Measurements from ENCODE around the gene TBC1D1.

The TBC1D1 gene

GRCh38 chr4:38120772-38121171, 229.9 kb downstream of the TBC1D1 start:
- Histone ChIP-seq H3K4me1 (ENCODE audit: insufficient read depth, low read length) (peaks cover 3% of the 10 kb centered on the region; the same call in 1 of the 2 replicates), H3K36me3 (ENCODE audit: insufficient read depth, low read length) (peaks cover 4% of the 10 kb centered on the region; the same call in 1 of the 2 replicates), H3K9me3 (ENCODE audit: control insufficient read depth, insufficient read depth, low read length) (no peaks in the 10 kb centered on the region), H3K9ac (ENCODE audit: low read depth, low read length) (no peak overlapping the region)

GRCh38 chr4:38122060-38122459, 231.2 kb downstream of the TBC1D1 start:
- H3K9ac ChIP-seq (ENCODE audit: low read depth, low read length) = no peak overlapping the region
- H3K4me1 ChIP-seq (ENCODE audit: insufficient read depth, low read length) = peaks cover 3% of the 10 kb centered on the region; the same call in 1 of the 2 replicates
- H3K9me3 ChIP-seq (ENCODE audit: control insufficient read depth, insufficient read depth, low read length) = no peaks in the 10 kb centered on the region
- H3K36me3 ChIP-seq (ENCODE audit: insufficient read depth, low read length) = peaks cover 6% of the 10 kb centered on the region; the same call in 1 of the 2 replicates

GRCh38 chr4:38123555-38123954, 232.7 kb downstream of the TBC1D1 start:
- no peak overlapping the region for H3K9ac ChIP-seq (ENCODE audit: low read depth, low read length)

GRCh38 chr4:38124961-38125360, 234.1 kb downstream of the TBC1D1 start:
- Histone ChIP-seq H3K9me3 (ENCODE audit: control insufficient read depth, insufficient read depth, low read length) (no peaks in the 10 kb centered on the region), H3K9ac (ENCODE audit: low read depth, low read length) (no peak overlapping the region), H3K36me3 (ENCODE audit: insufficient read depth, low read length) (peaks cover 6% of the 10 kb centered on the region; the same call in 1 of the 2 replicates), H3K4me1 (ENCODE audit: insufficient read depth, low read length) (peaks cover 16% of the 10 kb centered on the region)

More at GRCh38 chr4:38123555-38123954, 232.7 kb downstream of the TBC1D1 start:
- Histone ChIP-seq H3K36me3 (ENCODE audit: insufficient read depth, low read length) (peaks cover 6% of the 10 kb centered on the region; the same call in 1 of the 2 replicates), H3K9me3 (ENCODE audit: control insufficient read depth, insufficient read depth, low read length) (no peaks in the 10 kb centered on the region), H3K4me1 (ENCODE audit: insufficient read depth, low read length) (peaks cover 7% of the 10 kb centered on the region)

- Histone ChIP-seq H3K36me3 (ENCODE audit: insufficient read depth, low read length) (peaks cover 6% of the 10 kb centered on the region; the same call in 1 of the 2 replicates), H3K4me1 (ENCODE audit: insufficient read depth, low read length) (peaks cover 17% of the 10 kb centered on the region), H3K9me3 (ENCODE audit: control insufficient read depth, insufficient read depth, low read length) (no peaks in the 10 kb centered on the region), H3K9ac (ENCODE audit: low read depth, low read length) (no peak overlapping the region)
Measured at GRCh38 chr4:38125816-38126215, 234.9 kb downstream of the TBC1D1 start.

GRCh38 chr4:38128478-38129459, 237.9 kb downstream of the TBC1D1 start:
- Histone ChIP-seq H3K4me1 (ENCODE audit: insufficient read depth, low read length) (peaks cover 28% of the 10 kb centered on the region), H3K36me3 (ENCODE audit: insufficient read depth, low read length) (peaks cover 2% of the 10 kb centered on the region; the same call in 1 of the 2 replicates), H3K9ac (ENCODE audit: low read depth, low read length) (no peak overlapping the region), H3K9me3 (ENCODE audit: control insufficient read depth, insufficient read depth, low read length) (no peaks in the 10 kb centered on the region)

GRCh38 chr4:38129460-38130227, 238.8 kb downstream of the TBC1D1 start:
- no peaks in the 10 kb centered on the region for H3K9me3 ChIP-seq (ENCODE audit: control insufficient read depth, insufficient read depth, low read length)
- H3K36me3 ChIP-seq (ENCODE audit: insufficient read depth, low read length) = peaks cover 3% of the 10 kb centered on the region; the same call in 1 of the 2 replicates
- H3K9ac ChIP-seq (ENCODE audit: low read depth, low read length) = no peak overlapping the region
- H3K4me1 ChIP-seq (ENCODE audit: insufficient read depth, low read length) = peaks cover 28% of the 10 kb centered on the region

GRCh38 chr4:38130884-38131283, 240.0 kb downstream of the TBC1D1 start:
- H3K9ac ChIP-seq (ENCODE audit: low read depth, low read length) = no peak overlapping the region
- peaks cover 28% of the 10 kb centered on the region for H3K4me1 ChIP-seq (ENCODE audit: insufficient read depth, low read length)
- H3K36me3 ChIP-seq (ENCODE audit: insufficient read depth, low read length) = peaks cover 8% of the 10 kb centered on the region

GRCh38 chr4:38131371-38132091, 240.6 kb downstream of the TBC1D1 start:
- Histone ChIP-seq H3K4me1 (ENCODE audit: insufficient read depth, low read length) (peaks cover 28% of the 10 kb centered on the region), H3K9ac (ENCODE audit: low read depth, low read length) (no peak overlapping the region), H3K9me3 (ENCODE audit: control insufficient read depth, insufficient read depth, low read length) (no peaks in the 10 kb centered on the region), H3K36me3 (ENCODE audit: insufficient read depth, low read length) (peaks cover 10% of the 10 kb centered on the region)

More at GRCh38 chr4:38130884-38131283, 240.0 kb downstream of the TBC1D1 start:
- H3K9me3 ChIP-seq (ENCODE audit: control insufficient read depth, insufficient read depth, low read length) = no peaks in the 10 kb centered on the region

GRCh38 chr4:38132107-38132673, 241.3 kb downstream of the TBC1D1 start:
- Histone ChIP-seq H3K9me3 (ENCODE audit: control insufficient read depth, insufficient read depth, low read length) (no peaks in the 10 kb centered on the region), H3K36me3 (ENCODE audit: insufficient read depth, low read length) (peaks cover 8% of the 10 kb centered on the region), H3K4me1 (ENCODE audit: insufficient read depth, low read length) (peaks cover 28% of the 10 kb centered on the region), H3K9ac (ENCODE audit: low read depth, low read length) (no peak overlapping the region)

GRCh38 chr4:38132843-38133662, 242.2 kb downstream of the TBC1D1 start:
- Histone ChIP-seq H3K9me3 (ENCODE audit: control insufficient read depth, insufficient read depth, low read length) (no peaks in the 10 kb centered on the region), H3K4me1 (ENCODE audit: insufficient read depth, low read length) (peaks cover 28% of the 10 kb centered on the region), H3K9ac (ENCODE audit: low read depth, low read length) (no peak overlapping the region), H3K36me3 (ENCODE audit: insufficient read depth, low read length) (peaks cover 8% of the 10 kb centered on the region)

- peaks cover 8% of the 10 kb centered on the region for H3K36me3 ChIP-seq (ENCODE audit: insufficient read depth, low read length)
- peaks cover 22% of the 10 kb centered on the region for H3K4me1 ChIP-seq (ENCODE audit: insufficient read depth, low read length)
- H3K9me3 ChIP-seq (ENCODE audit: control insufficient read depth, insufficient read depth, low read length) = no peaks in the 10 kb centered on the region
- no peak overlapping the region for H3K9ac ChIP-seq (ENCODE audit: low read depth, low read length)
Measured at GRCh38 chr4:38133711-38134480, 243.0 kb downstream of the TBC1D1 start.
